Adipose tissue (tissue), 3 donors: Measurements from ENCODE around the gene SGPP1. TPM values are rescaled to one million over a fixed set of nuclear protein-coding genes. Genes with fewer than 3 reads are reported as not detected.
"Not testable (repeated sequence)": the region's sequence is repeated elsewhere in the genome, so short reads cannot be mapped to it uniquely, and the experiment has no call there.

Experiments used
- H3K27ac ChIP-seq: one replicate; pipeline ENCODE4 v1.5.1; 2013; ENCODE audit warnings: low read depth, low read length
- WGBS, 3 donors: extraction: QIAGEN DNeasy Blood & Tissue Kit; methylation state at CpG; one replicate each; pipeline ENCODE4 v1.1.7; 2013; 5-methylcytosine and 5-hydroxymethylcytosine counted together
- polyA plus RNA-seq, 3 donors: library from polyadenylated mRNA; stranded (reverse); fragments of 200-250 nt; gene quantifications; one replicate each; pipeline ENCODE4 v1.2.3, GENCODE V29; 2013
- donor health status: healthy with polysubstance abuse.
- donor health status: Bipolar disorder and iron deficiency.
- donor health status: healthy.

SGPP1 gene
- polyA plus RNA-seq, 3 donors, result 4.8 to 7.3 (median 7.0) TPM

DNA sequence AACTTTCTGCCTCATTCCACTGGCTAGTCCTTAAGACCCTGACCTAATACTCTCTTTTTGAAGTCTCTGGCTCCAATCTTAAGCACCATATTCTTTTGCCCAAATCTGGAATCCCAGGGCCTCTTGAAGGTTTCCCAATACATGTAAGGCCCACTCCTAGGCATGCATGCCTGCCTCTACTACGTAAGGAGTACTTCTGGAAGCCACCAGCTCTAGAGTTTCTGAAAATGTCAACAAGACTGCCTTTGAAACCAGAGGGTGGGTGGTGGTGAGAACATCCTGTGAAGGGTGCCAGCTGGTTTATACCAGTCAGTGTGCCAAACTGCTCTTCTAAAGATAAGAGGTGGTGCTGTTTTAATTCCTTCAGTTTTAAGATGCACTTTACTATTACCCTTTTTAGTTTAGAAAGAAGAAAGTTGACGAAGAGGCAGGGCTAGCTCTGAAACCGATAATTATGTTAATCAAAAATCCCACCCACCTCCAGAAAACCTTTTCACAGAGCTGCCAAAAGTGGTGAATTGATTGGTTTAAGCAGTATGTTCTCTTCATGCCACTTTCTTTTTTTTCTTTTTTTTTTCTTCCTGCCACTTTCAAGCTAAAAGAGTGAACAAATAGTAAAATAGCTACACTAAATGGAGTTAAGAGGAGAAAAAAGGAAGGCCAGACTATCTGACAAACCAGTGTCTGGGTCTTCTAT lies 77.5 kb downstream of the SGPP1 start:
- WGBS, 3 donors, result 53 to 91% (median 87%) methylated on average over 3 of the region's 3 CpGs
- H3K27ac ChIP-seq, result no peak overlapping the region

DNA sequence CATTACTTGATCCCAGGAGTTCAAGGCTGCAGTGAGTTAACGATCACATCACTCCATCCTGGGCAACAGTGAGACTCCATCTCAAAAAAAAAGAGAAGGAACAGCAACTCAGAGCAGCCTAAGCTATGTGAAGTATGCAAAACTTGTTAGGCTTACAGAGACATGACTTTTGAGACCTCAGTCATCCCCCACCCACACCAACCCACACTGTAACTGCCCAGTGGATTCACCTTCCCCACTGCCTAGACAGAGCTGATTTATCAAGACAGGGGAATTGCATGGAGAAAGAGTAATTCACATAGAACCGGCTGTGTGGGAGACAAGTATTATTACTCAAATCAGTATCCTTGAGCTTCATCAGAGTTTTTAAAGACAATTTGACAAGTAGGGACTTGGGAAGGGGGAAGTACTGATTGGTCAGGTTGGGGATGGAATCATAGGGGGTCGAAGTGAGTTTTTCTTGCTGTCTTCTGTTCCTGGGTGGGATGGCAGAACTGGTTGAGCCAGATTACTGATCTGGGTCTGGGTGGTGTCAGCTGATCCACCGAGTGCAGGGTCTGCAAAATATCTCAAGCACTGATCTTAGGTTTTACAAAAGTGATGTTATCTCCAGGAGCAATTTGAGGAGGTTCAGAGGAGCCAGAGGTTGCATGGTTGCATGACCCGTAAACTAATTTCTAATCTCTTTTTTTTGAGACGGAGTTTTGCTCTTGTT lies 80.0 kb downstream of the SGPP1 start:
- no peak overlapping the region for H3K27ac ChIP-seq
- 77 to 87% (median 87%) methylated on average over 6 of the region's 6 CpGs for WGBS, 3 donors

DNA sequence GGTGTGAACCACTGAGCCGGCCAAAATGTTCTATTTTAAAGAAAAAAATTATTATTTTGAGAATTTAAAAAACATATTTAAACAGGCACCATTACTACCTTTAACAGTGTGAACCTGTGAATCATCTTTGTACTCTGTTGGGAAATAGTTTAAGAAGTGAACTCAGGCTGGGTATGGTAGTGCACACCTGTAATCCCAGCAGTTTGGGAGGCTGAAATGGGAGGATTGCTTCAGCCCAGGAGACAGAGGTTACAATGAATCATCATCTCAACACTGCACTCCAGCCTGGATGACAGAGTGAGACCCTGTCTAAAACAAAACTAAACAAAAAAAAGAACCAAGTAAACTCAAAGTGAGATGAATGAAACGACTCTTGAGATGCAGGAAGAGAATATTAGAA lies 83.1 kb downstream of the SGPP1 start:
- no peak overlapping the region for H3K27ac ChIP-seq
- WGBS, 3 donors, result 83 to 97% (median 87%) methylated on average over 2 of the region's 2 CpGs

DNA sequence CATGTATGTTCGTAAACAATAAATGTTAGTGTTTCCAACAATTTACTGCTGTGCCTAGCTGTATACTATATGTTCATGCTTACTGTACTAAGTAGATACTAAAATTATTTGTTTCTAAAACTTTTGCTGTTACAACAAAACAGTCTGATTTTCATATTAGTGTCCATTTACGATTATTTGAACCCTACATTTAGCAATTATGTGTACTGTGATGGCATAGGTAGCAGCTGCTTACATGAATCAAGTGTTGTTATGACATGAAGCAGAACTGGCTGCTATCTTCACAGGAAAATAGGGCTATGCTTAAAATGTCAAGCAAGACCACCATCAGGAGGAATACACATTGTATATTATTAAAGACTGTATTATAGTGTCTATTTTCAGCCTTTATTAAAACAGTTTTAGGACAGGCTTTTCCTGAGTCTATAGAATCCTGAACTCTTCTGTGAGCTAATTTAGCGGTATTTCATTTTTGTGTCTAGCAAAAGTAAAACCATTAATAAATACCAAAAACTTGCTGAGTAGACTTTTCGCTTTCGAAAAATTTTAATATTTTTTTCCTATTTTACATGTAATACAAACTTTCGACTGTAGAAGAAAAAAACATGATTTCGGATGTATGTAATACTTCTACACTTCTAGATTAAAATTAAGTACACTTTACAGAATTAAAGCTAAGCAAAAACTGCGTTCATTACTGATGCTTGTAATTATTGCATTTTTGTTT lies 85.0 kb downstream of the SGPP1 start:
- WGBS, 3 donors, result 65 to 72% (median 68%) methylated on average over 8 of the region's 8 CpGs
- no peak overlapping the region for H3K27ac ChIP-seq

DNA sequence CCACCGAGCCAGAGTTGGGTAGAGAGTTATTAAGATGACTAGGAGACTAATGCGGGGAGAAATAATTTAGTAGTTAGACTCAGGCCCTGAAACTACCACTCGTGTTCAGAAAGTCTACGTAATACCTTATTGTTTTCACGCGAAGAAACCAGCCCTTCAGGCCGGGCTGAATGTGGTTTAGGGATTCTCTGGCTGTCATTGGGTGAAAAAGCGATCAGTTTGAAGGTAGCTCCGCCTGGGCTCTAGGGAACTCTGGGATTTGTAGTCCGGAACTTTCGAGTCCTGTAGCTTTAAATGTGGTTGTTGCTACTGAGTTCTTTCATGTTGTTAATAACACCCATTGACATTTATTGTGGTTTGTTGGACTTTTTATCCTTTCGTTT lies 85.6 kb downstream of the SGPP1 start:
- peak overlapping the region; percentile 9 for H3K27ac ChIP-seq
- WGBS, 3 donors, result 0% methylated on average over 12 of the region's 12 CpGs

DNA sequence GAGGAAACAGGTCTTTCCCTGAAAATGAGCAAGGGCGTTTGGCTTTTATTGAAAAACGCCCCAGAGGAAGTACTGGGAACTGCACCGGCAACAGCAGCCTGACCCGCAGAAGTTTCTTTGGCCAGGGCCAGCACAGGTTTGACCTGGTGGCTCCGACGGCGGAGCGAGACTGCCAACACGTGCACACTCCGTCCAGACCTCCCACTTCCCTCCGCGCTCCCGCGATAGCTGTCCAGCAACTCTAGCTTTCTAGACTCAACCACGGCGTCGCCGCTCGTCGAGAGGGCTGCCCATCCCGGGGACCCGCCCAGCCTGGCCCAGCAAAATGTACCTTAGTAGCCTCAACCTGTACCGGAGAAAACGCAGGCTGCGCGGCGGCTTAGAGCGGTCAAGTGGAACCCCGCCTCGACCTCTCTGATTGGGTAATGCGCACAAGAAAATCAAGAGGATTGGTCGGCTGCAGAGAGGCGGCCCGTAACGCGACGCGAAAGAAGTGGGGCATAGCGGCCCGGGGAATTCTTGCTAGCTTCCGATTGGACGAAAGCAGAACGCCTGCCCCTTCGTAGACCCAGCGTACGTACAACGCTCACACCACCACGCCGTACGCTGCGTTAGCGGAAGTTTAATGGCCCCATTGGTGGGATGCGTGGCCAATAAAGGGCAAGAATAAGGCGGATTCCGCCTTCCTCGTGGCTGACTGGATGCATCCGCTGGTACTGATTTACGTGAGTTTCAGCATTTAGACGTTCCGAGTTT lies 86.2 kb downstream of the SGPP1 start, which contains the start of gene WDR89:
TSS of gene WDR89 (minus strand) at position 399 of the 756 bp plus-strand sequence. CDS start 41,929 bp downstream, outside the sequence.
- peak within 1 kb of the TSS; percentile 9 for H3K27ac ChIP-seq
- WGBS, 3 donors, result 0 to 1% (median 1%) methylated on average over 60 of the region's 60 CpGs

DNA sequence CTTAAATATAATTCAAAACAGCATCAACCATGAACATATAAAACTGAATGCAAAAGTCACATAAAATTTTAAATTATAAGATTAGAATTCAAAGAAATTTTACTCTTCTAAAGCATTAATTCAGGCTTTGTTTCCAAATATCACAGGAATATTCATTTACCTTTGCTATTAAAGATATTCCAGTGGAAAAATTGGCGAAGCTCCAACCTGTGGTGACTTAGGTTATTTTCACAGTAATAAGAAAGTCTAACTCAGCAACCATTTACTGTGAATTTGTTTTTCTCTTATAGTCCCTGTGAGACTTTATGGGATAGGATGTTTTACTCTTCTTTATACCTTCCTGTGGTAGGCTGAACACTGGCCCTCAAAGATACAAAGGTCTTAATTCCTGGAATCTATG lies 89.4 kb downstream of the SGPP1 start:
- 88 to 98% (median 96%) methylated on average over 1 of the region's 1 CpG for WGBS, 3 donors
- H3K27ac ChIP-seq, result no peak overlapping the region

DNA sequence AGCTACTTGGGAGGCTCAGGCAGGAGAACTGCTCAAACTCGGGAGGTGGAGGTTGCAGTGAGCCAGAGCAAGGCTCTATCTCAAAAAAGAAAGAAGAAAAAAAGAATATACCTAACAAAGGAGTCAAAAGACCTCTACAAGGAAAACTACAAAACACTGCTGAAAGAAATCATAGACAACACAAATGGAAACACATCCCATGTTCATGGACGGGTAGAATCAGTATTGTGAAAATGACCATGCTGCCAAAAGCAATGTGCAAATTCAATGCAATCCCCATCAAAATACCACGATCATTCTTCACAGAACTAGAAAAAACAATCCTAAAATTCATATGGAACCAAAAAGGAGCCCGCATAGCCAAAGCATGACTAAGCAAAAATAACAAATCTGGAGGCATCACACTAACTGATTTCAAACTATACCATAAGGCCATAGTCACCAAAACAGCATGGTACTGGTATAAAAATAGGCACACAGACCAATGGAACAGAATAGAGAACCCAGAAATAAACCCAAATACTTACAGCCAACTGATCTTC lies 91.7 kb downstream of the SGPP1 start:
- not testable (repeated sequence) for H3K27ac ChIP-seq
- 91 to 98% (median 97%) methylated on average over 4 of the region's 4 CpGs for WGBS, 3 donors

Other genes with a start within 250 kb of the SGPP1 start
- gene PPP2R5E, start 184.7 kb downstream of the SGPP1 start, polyA plus RNA-seq, result 10 to 100 TPM in 1 of 3 donors, 1 to 10 TPM in 2; 4.3 to 14.2 (median 8.3) TPM
- 1 to 10 TPM; 3.5 to 4.6 (median 4.5) TPM for gene WDR89, start 86.2 kb downstream of the SGPP1 start, polyA plus RNA-seq
- gene SYNE2, start 124.9 kb upstream of the SGPP1 start, polyA plus RNA-seq, result 10 to 100 TPM; 25.3 to 39.6 (median 32.3) TPM